ENCODE data around the gene ZNF143.

DNA sequence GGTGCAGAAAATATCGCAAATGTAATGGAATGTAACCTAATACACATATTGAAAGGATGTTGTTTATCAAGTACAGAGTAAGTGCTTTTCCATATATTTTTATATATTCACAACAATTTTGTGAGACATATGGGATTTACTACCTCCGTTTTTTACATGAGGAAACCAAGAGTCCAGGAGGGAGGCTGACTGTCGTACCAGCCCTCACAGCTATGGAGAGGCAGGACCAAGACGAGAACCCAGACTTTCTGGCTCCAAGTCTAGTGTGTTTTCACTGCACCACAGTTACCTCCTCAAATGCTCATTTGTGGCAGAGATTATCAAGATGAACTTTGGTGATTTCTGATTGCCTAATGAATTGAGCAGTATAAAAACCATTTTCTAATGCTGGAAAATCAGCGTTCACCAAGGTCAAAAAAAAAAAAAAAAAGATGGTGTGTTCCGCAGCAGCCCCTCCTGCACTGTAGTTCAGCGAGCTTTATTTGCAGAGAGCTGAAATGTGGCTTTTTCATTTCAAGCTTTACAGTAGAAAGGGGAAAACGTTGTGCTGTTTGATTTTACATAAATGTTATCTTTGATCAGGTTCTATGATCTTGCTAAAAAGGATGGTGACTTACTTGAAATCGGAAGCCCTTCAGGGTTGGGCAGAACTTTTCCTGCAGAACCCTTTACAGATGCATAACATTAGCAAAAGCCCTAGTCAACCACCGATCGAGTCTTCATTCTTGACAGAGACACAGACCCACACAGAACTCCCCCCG is 67.9 kb downstream of the ZNF143 start:
- TF ChIP-seq, protein P1, sequence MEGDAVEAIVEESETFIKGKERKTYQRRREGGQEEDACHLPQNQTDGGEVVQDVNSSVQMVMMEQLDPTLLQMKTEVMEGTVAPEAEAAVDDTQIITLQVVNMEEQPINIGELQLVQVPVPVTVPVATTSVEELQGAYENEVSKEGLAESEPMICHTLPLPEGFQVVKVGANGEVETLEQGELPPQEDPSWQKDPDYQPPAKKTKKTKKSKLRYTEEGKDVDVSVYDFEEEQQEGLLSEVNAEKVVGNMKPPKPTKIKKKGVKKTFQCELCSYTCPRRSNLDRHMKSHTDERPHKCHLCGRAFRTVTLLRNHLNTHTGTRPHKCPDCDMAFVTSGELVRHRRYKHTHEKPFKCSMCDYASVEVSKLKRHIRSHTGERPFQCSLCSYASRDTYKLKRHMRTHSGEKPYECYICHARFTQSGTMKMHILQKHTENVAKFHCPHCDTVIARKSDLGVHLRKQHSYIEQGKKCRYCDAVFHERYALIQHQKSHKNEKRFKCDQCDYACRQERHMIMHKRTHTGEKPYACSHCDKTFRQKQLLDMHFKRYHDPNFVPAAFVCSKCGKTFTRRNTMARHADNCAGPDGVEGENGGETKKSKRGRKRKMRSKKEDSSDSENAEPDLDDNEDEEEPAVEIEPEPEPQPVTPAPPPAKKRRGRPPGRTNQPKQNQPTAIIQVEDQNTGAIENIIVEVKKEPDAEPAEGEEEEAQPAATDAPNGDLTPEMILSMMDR (conservative IDR thresholded peaks at IDR 0.05; ENCODE audit: low read depth, low read length), result no peak
- no peak for TF ChIP-seq EZH2 (IDR thresholded peaks at IDR 0.05; ENCODE audit: borderline replicate concordance, low read depth, low read length, poor library complexity, severe bottlenecking)

Data from A673 (cell line).